NCI-H2081 treated with DMSO at 0.1 percent for 48 hours (cell line): ENCODE measurements around the gene OSGEP.

Source experiments
- DNase-seq: peaks from one replicate; lab custom pipeline; 2025; lab: John Stamatoyannopoulos, UW

Gene OSGEP

DNA sequence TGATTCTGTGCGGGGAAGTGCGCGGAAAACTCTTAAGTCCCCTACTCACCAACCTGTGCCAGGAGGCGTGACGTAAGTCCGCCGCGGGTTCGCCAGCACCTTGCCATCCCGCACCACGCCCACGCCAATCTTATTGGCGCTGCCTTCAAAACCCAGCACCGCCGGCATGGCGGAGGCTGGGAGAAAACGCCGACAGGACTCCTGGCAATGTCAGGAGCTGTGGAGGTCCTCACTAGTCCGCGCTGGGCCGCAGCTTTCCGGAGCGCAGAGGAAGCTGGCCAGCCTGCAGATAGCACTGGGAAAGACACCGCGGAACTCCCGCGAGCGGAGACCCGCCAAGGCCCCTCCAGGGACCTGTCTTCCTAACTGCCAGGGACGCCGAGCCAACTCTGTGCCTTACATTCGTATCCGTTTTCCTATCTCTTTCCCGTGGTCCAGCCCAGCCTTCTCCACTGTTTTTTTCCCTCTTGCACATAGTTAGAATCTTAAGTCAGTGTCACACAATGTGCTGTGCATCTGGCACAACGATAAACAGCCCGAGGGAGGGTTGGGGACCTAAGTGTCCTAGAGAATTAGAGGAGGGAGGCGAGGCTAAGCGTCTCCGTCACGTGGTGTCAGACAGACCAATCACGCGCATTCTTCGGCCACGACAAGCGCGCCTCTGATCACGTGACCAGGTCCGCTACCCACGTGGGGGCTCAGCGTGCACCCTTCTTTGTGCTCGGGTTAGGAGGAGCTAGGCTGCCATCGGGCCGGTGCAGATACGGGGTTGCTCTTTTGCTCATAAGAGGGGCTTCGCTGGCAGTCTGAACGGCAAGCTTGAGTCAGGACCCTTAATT lies at the start of gene OSGEP, which contains the start of gene APEX1:
Gene OSGEP (minus strand): TSS at position 297 of the 839 bp plus-strand sequence. CDS start 129 bp downstream, at position 168.
Gene APEX1 (plus strand): TSS at position 711 of the 839 bp plus-strand sequence. CDS start 420 bp downstream, outside the sequence.
- peak; percentile 93 for DNase-seq

DNA sequence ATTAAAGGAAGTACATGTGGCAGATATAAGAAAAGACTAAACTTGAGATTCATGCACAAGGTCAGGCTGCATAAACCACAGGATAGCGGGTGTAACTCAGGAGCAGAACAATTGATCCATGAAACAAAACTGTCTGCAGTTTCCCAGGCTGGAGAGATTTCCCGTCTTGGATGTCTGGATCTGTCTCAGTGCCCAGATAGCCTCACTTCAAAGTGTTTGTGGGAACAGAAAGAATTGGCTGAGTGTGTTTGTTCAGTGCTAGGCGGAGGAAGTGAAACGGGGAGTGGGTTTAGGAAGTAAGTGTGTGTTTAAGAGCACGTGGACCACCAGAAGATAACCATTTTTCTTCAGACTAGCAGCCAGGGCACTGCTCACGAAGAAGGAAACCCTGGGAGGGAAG lies 49.3 kb upstream of the OSGEP start:
- no peak for DNase-seq

DNA sequence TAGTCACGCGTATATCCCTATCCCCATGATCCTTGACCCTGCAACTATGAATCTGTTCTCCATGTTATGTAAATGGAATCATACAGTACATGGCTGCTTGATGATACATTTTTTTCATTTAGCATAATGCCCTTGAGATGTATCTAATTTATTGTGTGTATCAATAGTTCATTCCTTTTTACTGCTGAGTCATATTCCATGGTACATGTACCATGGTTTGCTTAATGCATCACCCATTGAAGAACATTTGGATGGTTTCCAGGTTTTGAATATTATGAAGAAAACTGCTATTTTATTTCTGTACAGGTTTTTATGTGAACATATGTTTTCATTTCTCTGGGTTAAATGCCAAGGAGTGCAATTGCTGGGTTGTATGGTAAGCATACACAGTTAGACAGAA lies 46.7 kb upstream of the OSGEP start:
- DNase-seq: no peak

DNA sequence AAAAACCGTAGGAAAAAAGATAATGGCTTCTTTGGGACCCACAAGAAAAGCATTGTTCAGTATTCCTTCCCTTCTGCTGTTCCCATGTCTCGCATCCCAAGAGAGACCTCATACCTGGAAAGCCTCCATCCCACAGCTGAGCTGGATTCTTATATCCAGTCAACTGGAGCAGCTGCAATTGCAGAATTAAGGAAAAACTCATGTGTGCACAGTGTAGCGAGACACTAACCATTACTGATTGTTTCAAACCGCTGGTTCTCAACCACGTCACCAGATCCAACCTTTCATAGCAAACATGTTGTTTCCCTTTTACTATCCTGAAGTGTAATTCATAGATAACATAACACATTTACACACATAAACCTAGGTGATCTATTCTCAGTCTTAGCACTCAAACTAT lies 45.3 kb upstream of the OSGEP start:
- DNase-seq: no peak

DNA sequence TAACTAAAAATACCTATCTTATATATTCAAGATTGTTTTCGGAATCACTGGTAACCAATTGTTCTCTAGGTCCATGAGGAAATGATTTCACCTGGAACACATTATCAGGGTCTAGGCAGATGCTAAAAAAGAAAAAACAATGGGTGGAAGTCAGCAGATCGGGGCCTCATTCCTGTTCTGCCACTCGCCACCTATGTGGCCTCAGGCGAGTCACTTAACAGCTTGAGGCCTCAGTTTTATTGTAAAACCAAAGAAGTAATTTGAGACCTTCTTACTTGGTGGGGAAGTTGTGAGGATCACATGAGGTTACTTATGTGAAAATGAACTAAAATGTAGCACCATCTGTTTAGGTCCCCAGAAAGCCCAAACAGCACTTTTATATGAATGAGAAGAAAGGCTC lies 44.5 kb upstream of the OSGEP start:
- DNase-seq: no peak

DNA sequence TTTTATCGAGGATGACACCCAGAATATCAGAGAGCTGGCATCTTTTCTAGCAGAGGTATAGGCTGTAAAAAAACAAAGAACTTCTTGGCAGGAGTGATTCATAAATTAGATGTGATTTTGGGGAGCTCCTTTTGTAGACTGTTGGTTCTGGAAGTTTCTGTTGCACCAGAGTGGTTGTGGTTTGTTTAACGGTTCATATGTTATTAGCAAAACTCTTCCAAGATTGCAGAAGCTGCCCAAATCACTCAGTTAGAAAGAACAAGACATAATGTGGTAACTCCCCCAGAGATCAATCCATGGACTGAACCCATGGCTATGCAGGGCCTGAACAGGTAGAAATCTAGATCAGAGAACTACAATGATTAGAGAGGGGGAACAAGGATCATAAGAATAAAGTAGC lies 44.0 kb upstream of the OSGEP start:
- DNase-seq: no peak

DNA sequence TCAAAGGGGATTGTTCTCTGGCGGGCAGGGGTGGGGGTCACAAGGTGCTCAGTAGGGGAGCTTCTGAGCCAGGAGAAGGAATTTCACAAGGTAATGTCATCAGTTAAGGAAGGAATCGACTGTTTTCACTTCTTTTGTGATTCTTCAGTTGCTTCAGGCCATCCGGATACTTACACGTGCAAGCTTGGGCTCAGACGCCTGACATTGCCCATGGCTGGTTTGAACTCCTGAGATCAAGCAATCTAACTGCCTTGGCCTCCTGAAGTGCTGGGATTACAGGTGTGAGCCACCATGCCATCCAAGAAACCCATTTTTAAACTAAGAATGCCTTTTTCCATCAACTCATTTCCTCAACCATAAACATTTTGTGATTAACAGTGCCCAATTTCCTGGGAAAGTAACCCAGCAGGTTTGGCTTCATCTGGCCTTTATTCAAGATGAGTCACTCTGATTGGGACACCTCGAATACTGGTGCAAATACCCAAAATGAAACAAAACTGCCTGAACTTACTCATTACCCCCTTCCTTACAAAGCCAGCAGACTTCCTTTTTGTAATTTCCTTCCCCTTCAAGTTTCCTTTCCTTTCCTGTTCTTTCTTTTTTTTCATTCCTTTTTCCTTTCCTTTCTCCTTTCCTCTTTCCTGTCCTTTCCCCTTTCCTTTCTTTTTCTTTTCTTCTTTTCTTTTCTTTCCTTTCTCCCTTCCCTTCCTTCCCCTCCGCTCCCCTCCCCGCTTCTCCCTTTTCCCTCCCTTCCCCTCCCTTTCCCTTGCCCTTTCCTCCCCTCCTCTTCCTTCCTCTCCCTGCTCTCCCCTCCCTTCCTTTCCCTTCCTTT lies 40.5 kb upstream of the OSGEP start:
- no peak for DNase-seq

DNA sequence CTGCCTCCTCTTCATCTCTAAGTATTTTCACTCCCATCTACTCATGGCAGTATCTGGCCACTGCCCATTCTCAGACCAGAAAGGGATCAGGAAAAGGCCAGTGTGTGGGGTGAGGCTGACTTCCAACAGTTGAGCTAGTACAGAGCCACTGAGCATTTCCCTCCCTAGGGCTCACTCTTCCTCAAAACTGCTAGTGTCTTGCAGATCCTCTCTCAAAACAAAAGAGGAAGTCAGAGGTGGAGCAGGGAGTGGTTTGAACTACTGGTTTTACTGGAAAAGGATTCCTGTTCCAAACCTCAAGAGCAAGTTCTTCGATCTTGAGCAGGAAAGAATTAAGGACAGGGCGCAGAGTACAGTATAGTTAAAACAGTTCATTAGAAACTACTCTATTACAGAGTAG lies 39.0 kb upstream of the OSGEP start:
- no peak for DNase-seq

DNA sequence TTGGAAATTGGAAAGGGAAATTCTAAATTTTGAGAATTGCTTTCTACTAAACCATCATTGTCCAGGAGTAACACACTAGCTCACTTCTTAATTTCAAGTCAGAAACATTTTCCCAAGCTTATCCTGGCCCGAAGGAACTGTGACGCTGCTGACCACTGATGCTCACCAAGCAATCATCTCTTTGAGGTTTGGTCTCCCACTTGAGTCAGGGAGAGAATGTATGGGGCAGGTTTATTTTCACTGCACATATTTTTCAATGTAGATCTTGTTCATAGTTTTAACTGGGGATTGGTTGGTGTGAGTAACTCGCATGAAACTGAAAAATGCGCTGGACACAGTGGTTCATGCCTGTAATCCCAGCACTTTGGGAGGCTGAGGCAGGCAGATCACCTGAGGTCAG lies 37.9 kb upstream of the OSGEP start:
- DNase-seq: no peak

DNA sequence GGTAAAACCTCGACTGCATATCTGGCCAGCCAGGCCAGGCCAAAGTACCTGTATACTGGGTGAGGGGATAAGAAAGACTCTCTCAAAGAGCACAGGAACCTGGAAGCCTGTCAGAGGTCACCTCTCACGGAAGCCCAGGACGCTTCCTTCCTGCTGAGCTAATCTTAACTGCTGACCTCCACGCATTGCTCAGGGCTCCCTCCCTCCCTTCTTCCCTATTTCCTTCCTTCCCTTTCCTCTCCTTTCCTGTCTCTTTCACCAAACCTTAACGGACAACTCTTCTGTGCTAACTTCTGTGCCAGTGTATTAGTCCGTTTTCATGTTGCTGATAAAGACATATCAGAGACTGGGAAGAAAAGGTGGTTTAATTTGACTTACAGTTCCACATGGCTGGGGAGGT lies 36.0 kb upstream of the OSGEP start:
- DNase-seq: no peak

DNA sequence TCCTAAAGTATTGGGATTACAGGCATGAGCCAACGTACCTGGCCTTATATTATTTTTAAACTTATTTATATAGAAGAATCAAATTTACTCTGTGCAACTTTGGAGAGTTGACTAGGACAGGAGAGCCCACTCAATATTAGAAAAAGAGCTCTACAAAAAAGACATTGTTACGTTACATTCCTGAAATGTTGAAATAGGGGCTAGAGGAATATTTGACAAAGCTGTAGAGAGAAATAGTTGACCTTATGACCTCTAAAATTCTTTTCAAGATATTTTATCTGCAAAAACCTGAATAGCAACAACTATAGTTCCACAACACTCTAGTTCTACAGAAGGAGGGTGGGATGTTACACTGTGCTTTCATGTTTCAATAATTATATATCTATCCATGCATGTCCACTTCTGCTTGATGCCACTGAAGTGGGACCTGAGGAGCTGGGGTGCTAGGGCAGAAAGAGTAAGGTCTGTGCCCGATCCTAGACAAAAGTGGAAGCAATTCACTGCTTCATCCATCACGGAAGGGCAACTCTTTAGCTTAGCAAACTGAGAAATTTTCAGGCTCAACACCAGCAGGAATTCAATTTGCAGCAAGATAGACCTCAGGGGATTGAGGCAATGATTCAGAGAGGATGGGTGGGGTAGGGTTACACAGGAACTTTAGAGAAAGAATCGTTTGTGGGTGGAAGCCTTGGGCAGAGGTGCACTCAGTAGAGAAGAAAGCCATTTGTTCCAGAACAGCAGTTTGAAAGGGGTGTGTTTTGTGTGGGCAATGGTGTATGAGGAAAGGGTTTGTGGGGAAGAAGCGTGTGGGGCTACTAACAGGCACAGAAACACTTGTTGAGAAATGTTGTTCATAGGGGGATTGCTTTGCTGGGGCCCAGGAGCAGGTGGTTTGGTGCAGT lies 34.7 kb upstream of the OSGEP start:
- DNase-seq: no peak

DNA sequence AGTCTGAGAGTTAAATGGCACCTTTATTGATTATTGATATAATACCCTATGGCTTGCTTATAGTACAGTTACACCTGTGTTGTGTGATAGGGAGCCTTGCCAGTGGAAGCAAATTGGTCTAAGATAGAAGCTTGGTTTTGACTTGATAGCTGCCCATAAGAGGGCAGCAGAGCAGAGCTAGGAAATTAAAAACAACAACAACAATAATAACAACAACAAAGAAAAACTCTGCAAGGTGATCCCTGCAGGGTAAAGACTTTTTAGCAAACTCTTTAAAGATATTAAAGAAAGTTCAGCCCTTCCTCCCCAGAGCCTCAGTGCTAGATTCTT lies 32.7 kb upstream of the OSGEP start:
- no peak for DNase-seq

DNA sequence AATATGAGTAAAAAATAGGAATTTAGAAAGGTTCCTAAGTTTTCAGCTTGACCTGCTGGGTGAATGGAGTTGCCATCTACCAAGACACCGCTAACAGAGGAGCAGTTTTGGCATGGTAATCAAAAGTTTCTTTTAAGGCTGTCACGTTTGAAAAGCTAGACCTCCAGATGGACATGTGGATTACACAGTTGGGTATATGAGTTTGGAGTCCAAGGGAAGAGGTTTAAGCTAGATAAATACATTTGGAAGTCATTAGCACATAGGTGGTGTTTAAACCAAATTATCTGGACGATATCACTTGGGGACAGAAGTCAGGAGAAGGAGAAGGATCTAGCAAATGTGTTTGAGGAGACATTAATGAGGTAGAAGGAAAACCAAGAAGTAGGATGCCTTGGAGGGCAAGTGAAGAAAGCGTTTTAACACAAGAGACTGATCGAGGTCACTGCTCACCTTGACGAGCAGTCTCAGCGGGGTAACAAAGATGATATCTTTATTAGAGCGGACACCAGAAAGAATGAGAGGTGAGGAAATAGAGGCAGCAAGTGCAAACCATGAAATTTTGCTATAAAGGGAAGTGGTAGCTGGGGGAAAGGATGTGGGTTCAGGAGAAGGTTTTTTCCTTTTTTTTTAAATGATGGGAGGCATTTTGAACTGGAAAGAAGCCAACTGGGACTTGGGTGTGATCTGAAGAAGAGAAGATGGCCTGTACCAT lies 32.2 kb upstream of the OSGEP start:
- DNase-seq: no peak

DNA sequence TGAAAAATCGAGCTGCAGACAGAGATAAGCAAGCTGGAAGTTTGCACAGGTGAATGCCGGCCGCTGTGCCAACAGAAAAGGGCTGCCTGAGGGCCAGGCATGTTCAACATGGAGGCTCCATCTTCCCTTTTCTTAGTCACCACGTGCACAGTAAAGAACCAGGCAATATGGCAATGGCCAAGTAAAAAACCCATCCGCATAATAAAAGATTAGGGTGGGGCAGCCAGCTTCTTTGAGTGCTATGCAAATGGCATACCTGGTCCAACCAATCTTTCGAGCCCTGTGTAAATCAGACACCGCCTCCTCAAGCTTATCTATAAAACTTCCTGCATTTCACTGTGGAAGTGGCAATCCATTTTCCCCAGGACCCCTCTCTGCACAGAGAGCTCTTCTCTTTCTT lies 31.3 kb upstream of the OSGEP start:
- no peak for DNase-seq

DNA sequence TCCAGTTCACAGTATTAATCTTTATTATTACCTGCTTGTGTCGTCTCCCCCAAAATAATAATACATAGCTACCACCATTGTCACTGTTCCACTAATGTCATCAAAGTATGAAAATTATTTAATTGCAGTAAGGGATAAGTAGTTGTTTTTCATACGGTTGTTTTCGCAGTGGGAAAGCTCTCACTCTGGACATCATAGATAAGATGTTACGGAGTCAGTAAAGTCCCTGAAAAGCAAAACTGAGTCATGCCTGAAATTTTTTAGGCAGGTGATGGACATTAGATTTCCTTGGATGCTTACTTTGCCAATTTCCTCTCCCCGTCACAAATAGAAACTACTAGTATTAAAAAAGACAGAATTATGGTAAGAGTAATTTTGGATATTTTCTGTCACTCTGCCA lies 27.8 kb upstream of the OSGEP start:
- no peak for DNase-seq

DNA sequence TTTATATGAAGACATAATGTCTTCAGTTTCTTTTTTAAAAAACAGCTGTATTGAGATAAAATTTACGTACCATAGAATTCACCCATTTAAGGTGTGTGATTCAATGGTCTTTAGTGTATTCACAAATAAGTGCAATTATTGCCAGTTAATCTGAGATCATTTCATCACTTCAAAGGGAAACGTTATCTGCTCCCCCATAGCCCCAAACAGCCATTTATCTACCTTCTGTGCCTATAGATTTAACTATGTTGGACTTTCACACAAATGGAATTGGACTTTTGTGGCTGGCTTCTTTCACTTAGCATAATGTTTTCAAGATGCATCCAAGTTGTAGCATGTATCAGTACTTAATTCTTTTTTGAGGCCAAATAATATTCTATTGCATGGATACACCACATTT lies 24.3 kb upstream of the OSGEP start:
- DNase-seq: no peak

DNA sequence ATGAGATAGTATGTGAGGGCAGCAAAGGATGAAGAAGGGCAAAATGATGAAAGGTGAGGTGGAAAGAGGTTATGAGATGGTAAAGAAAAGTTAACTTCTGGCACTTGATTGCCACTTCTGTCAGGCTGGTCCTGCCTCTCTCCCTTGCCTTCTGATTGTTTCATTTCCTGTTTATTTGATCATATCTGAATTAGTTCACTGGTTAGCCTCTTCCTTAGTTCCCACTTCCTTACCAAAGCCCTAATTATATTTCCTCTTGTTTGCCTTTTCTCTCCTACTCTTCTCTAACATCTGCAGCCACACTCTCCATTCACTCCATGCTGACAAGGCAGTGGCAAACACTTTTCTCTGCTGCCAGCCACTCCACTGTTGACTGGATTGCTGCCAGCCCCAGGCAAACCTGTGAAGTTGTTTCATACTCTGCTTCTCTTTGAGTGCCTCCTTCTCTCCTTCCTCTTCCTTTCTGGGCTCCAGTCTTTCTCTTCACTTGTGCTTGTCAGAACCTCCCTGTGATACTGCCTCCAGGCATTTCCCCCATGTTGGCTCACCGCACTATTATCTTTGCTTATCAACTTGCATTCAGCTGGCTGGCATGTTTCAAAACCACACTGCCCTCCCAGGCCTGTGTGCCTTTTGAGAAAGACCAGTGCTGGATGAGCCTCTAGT lies 22.7 kb upstream of the OSGEP start:
- DNase-seq: no peak

DNA sequence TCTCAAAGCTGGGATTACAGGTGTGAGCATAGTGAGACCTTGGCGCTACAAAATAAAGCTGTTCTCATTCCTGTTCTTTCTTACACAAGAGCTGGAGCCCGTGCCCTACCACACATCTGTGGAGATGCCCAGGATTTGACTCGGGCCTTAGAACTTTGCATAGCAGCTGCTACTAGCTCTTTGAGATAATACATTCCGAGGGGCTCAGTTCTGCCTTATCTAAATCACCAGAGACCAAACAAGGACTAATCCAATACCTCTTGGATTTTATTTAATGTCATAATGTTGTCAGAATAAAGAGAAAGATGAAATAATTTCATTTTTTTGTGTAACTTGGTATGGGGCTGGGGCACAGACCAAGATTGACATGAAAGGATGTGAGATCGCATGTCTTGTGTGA lies 22.2 kb upstream of the OSGEP start:
- no peak for DNase-seq

DNA sequence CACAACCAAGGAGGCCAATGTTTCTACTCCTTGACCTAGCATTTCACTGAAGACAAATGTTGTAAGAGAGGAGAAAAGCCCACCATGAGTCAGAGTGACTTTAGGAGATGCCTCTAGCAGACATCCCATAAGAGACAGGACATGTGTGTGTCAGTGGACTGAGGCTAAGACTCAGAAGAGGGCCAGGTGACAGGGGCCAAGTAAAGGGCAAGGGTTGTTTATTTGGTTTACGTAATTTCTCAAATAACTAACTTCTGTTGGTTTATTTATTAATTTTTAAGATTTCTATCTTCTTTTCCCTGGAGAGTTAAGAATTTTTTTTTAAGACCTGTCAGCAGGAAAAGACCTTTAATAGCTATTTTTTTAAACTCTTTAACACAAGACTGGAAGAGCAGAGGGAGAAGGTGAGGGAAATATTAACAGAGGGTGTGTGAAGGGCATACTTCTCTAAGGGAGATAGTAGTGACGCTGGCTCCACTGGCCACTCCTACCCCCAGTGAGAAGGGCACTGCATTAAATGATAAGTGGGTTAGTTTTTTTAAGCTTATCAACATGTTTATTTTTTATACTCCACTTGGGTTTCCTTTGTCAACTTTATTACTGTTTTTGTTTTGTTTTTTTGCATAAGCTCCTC lies 18.0 kb upstream of the OSGEP start:
- DNase-seq: no peak

DNA sequence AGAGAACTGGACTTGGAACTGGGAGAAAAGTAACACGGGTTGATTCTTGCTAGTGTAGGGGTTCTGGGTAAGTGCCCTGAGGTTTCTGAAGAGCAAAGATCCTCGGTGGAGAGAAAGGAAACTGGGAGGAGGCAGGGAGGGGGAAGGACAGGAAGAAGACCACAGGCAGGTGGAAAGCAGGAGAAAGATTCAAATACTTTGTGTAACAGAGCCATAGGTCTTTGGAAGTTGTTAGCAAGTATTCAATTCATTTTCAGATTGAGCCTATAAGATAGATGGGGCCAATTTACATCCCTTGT lies 15.9 kb upstream of the OSGEP start:
- DNase-seq: no peak
